Fibroblast of the aortic adventitia (primary cell): ENCODE results near the gene TMEM30B. TPM values are rescaled to one million over a fixed set of nuclear protein-coding genes. Genes with fewer than 3 reads are reported as not detected.
"Not testable (repeated sequence)": the region's sequence is repeated elsewhere in the genome, so short reads cannot be mapped to it uniquely, and the experiment has no call there.

ENCODE experiments used
- DNase-seq: peaks from one replicate; pipeline ENCODE4 v3.0.0-alpha.2; 2010; ENCODE audit warnings: low read depth
- H3K4me3 ChIP-seq: 2 replicates; pipeline ENCODE4 v1.5.1; 2011; ENCODE audit warnings: low read depth, mild to moderate bottlenecking, control low read depth, low read length, moderate library complexity
- total RNA-seq: library from RNA; depleted of rRNA; stranded (reverse); fragments of >200 nt; gene quantifications from 2 replicates; pipeline ENCODE4 v1.2.3, GENCODE V29; 2012; ENCODE audit warnings: low replicate concordance
- TF ChIP-seq, protein P1 (sequence below): IDR thresholded peaks from 2 replicates; pipeline ENCODE4 v1.5.1; 2011; ENCODE audit warnings: mild to moderate bottlenecking, low read length, control low read depth, inconsistent platforms; ENCODE audit not compliant: insufficient read depth

The TMEM30B gene
- total RNA-seq, 1 donor: 4.9 TPM

DNA sequence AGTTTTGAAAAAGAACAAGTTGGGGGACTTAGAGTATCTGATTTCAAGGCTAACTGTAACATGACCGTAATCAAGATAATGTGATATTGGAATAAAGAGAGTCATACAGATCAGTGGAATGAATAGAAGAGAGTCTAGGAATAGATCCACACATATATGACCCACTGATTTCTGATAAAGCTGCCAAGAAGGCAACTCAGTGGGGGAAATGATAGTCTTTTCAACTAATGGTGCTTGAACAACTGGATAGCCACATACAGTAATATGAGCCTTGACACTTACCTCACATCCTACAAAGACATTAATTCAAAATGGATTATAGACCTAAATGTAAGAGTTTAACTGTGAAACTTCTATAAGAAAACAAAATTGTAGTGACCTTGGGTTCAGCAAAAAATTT, 44.0 kb upstream of the TMEM30B start:
- TF ChIP-seq, protein P1, sequence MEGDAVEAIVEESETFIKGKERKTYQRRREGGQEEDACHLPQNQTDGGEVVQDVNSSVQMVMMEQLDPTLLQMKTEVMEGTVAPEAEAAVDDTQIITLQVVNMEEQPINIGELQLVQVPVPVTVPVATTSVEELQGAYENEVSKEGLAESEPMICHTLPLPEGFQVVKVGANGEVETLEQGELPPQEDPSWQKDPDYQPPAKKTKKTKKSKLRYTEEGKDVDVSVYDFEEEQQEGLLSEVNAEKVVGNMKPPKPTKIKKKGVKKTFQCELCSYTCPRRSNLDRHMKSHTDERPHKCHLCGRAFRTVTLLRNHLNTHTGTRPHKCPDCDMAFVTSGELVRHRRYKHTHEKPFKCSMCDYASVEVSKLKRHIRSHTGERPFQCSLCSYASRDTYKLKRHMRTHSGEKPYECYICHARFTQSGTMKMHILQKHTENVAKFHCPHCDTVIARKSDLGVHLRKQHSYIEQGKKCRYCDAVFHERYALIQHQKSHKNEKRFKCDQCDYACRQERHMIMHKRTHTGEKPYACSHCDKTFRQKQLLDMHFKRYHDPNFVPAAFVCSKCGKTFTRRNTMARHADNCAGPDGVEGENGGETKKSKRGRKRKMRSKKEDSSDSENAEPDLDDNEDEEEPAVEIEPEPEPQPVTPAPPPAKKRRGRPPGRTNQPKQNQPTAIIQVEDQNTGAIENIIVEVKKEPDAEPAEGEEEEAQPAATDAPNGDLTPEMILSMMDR: no peak
- no peak overlapping the region for H3K4me3 ChIP-seq
- DNase-seq: no peak

DNA sequence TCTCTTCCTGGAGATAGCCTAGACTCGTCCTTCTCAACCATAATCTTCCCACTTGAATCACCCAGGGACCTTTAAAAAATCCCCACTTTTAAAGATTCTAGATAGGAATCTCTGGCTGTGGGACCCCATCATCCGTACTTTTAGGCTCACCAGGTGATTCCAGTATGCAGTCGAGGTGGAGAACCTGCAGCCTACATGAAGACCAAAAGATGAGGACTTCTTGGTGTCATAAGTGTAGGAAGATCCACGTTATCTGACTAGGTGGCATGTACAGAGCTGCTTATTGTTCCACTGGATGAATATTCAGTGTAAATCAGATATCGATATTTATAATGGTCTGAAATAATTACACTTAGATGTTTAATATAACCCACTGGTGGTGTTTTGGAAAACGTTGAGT, 42.8 kb upstream of the TMEM30B start:
- no peak for DNase-seq
- no peak overlapping the region for H3K4me3 ChIP-seq
- TF ChIP-seq, protein P1: no peak

DNA sequence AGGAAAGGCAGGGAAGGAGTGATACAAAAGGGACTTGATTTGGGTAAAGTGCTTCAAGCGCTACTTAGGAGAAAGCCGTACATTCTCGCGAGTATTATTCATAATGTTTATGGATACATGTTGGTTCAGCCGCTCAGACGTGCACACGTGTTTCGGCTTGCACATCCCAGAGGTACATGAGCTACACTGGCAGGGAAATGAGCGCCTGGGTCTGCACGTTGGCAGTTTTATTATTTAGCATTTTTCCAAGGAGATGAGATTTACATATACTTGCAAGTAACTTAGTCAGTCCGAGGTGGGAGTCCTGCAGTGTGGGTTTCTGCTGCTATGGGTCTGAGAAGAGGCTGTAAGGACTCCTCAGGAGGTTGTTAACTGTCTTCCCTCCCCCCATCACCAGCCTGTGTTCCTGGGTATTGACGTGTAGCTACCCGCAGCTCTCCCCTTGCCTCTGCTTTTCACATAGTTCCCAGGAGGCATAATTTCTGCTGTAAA, 41.7 kb upstream of the TMEM30B start:
- no peak for DNase-seq
- TF ChIP-seq, protein P1: no peak
- no peak overlapping the region for H3K4me3 ChIP-seq

DNA sequence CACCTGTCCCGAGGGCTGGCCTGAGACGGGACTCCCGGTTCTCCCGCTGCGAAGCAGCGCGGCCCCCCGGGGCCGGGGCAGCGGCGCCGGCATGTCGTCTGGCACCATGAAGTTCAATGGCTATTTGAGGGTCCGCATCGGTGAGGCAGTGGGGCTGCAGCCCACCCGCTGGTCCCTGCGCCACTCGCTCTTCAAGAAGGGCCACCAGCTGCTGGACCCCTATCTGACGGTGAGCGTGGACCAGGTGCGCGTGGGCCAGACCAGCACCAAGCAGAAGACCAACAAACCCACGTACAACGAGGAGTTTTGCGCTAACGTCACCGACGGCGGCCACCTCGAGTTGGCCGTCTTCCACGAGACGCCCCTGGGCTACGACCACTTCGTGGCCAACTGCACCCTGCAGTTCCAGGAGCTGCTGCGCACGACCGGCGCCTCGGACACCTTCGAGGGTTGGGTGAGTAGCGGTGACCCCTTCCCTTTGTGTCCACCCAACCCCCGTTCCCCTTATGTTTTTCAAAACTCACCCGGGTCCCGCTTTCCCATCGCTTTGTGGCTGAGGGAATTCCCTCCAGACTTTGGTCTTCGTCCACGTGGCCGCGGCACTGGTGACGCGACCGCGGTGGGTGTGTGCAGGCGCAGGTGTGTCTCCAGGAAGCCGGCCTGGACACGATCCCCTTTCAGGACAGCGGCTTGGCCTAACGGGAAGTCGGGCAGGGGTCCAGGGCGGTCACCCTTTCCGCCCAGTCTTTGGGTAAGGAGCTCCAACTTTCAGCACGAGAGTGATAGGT, 41.1 kb upstream of the TMEM30B start:
- peak overlapping the region; percentile 57 for H3K4me3 ChIP-seq
- TF ChIP-seq, protein P1: no peak
- no peak for DNase-seq

GRCh38 chr14:61321385-61322010, 40.4 kb upstream of the TMEM30B start, which contains the start of gene PRKCH:
Gene PRKCH (plus strand): TSS chr14:61321579. CDS start chr14:61322102, 523 bp downstream.
- TF ChIP-seq, protein P1: no peak
- peak; percentile 11 for DNase-seq
- H3K4me3 ChIP-seq: peak within 1 kb of the TSS; percentile 57

DNA sequence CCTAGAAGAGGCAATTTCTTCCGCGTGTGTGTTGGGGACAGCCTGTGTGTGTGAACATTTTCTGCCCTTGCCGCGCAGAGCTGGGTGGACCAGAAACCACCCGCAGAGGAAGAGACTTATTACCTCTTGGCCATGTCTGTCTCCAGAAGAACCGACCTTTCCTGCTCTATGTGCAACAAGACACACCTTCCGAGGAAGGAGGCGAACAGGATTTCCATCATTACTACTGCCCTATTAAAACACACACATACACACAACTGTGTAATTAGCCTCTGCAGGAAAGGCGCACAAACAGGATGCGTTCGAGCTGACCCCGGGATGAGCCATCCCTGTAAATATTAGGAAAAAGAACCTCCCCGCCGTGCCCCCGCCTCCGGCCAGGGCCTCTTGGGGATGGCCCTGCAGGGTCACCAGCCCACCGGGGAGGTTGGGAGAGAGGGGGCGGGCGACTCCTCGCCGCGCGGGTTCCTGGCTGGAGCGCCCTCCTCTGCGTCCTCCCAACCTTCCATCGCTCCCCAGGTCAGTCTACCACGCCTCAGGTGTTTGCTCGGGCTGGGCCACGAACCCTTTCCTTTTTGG, 39.8 kb upstream of the TMEM30B start:
- TF ChIP-seq, protein P1: no peak
- no peak for DNase-seq
- peak overlapping the region; percentile 57 for H3K4me3 ChIP-seq

GRCh38 chr14:61320170-61320569, 39.0 kb upstream of the TMEM30B start:
- not testable (repeated sequence) for H3K4me3 ChIP-seq, DNase-seq
